ENCODE measurements around the gene LAMC3. TPM values are rescaled to one million over a fixed set of nuclear protein-coding genes. Genes with fewer than 3 reads are reported as not detected.

Gene LAMC3
- total RNA-seq, 4 donors from 2014 or later = 0.06 to 0.50 (median 0.34) TPM; not detected in 1

DNA sequence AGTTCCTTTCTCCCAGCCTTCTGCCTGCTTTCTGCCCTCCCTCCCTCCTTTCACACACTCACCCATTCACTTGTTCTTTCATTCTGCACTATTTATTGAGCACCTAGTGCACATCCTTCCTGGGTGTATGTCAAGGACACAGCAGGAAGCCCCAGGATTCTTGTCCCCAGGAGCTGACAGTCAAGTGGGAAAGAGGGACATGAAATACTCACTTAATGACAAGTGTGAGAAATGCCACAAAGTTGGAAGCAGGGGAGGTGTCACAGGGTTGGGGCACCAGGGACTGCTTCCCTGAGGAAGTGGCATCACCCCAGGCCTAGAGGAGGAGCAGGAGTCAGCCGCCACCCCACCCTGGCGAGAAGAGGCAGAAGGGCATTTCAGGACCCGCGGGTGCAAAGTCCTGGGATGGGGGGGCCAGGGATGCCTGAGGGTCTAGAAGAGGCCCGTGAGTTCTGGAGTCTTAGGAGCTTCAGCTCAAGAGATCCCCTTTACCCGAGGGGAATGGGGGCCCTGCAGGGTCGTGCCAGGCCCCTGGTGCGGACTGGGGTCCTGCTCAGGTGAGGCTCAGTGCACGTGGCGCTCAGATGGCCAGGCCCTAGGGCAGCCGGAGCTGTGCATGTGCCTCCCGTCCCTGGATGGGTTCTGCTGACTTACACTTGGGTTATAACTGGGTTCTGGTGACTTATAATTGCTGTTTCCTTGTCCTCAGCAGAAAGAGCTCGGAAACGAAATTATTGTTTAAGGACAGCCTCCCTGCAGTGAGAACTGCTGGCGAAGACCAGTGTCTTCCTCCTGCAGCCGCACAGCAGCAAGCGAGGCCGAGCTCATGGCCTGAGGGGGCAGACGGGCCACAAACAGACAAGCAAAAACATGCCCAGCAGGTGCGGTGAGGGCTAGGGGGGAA, 16.9 kb upstream of the LAMC3 start:
- Histone ChIP-seq H3K4me3 (no peak overlapping the region), H3K4me1 (peaks cover 0 to 6% (median 2%) of the 10 kb centered on the region in 4 donors), H3K27ac (replicated peaks in 1 of 4) (no peak overlapping the region), H3K27me3 (peaks cover 0 to 66% (median 2%) of the 10 kb centered on the region in 4 donors), H3K36me3 (no peaks in the 10 kb centered on the region), H3K9me3 (no peaks in the 10 kb centered on the region)
- TF ChIP-seq EP300 (IDR thresholded peaks at IDR 0.05) (no peak), POLR2A (IDR thresholded peaks at IDR 0.05; ENCODE audit: low read depth) (no peak), POLR2AphosphoS5 (IDR thresholded peaks at IDR 0.05) (no peak)
- TF ChIP-seq, protein P1, sequence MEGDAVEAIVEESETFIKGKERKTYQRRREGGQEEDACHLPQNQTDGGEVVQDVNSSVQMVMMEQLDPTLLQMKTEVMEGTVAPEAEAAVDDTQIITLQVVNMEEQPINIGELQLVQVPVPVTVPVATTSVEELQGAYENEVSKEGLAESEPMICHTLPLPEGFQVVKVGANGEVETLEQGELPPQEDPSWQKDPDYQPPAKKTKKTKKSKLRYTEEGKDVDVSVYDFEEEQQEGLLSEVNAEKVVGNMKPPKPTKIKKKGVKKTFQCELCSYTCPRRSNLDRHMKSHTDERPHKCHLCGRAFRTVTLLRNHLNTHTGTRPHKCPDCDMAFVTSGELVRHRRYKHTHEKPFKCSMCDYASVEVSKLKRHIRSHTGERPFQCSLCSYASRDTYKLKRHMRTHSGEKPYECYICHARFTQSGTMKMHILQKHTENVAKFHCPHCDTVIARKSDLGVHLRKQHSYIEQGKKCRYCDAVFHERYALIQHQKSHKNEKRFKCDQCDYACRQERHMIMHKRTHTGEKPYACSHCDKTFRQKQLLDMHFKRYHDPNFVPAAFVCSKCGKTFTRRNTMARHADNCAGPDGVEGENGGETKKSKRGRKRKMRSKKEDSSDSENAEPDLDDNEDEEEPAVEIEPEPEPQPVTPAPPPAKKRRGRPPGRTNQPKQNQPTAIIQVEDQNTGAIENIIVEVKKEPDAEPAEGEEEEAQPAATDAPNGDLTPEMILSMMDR (IDR thresholded peaks at IDR 0.05) = no peak
- intact Hi-C loops (cut with DNase I) = no loop called here
- WGBS = 86% methylated on average over 13 of the region's 20 CpGs
- DNase-seq (ENCODE audit: extremely low spot score) = no peak

DNA sequence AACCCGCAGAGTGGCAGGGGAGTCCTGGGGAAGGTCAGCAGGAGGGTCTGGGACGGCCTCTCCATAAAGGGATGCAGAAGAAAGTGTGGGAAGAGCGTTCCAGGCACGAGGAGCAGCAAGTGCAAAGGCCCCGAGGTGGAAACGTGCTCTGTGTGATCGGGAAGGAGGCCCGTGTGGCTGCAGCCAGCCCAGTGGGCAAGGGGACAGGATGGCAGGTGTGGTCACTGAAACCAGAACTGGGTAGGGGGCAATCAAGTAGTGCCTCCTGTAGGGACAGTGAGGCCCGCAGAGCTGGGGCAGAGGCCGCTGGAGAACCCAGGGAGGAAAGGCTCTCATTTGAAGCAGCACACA, 16.3 kb upstream of the LAMC3 start:
- H3K36me3 ChIP-seq = no peaks in the 10 kb centered on the region
- H3K4me3 ChIP-seq = no peak overlapping the region
- H3K27me3 ChIP-seq = peaks cover 0 to 67% (median 2%) of the 10 kb centered on the region in 4 donors
- H3K27ac ChIP-seq (replicated peaks in 1 of 4) = no peak overlapping the region
- H3K9me3 ChIP-seq = no peaks in the 10 kb centered on the region
- 95% methylated on average over 10 of the region's 10 CpGs for WGBS
- TF ChIP-seq, protein P1 (IDR thresholded peaks at IDR 0.05) = no peak
- TF ChIP-seq POLR2AphosphoS5 (IDR thresholded peaks at IDR 0.05) (no peak), EP300 (IDR thresholded peaks at IDR 0.05) (no peak), POLR2A (IDR thresholded peaks at IDR 0.05; ENCODE audit: low read depth) (no peak)
- H3K4me1 ChIP-seq = peaks cover 0 to 6% (median 2%) of the 10 kb centered on the region in 4 donors
- no peak for DNase-seq (ENCODE audit: extremely low spot score)
- intact Hi-C loops (cut with DNase I) = no loop called here

DNA sequence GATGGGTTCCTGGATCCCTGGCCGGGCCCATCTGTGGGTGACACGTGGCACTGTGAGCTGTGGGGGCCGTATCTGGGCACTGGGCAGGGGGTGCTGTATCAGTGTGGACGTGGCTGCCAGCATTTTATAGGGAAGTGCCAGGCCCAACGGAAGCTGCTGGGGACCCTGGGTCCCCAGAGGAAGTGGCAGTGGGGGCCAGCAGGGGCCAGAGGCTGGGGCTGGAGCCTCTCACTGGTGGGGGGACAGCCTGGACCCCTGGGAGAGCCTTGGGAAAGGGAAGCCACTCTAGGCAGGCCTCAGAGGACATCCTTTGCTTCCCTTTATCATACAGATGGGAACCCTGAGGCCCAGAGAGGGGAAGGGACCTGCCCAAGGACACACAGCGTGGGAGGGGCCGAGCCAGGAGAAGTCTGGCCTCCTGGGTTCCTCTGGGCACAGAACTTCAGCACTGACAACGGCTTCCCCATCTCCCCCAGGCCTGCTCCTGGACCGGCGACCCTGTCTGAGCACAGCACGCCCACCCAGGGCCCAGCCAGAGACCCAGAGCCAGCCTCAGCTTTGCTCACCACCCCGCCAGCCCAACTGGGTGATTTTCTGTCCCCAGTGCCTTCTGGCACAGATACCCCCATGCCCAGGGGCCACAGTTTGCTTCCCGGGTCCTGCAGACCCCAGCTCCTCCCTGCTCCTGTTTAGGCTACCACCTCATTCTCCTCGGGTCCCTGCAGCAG, 15.5 kb upstream of the LAMC3 start:
- peaks cover 0 to 10% (median 6%) of the 10 kb centered on the region in 4 donors for H3K4me1 ChIP-seq
- H3K4me3 ChIP-seq = no peak overlapping the region
- DNase-seq (ENCODE audit: extremely low spot score) = no peak
- intact Hi-C loops (cut with DNase I) = no loop called here
- TF ChIP-seq POLR2AphosphoS5 (IDR thresholded peaks at IDR 0.05) = no peak
- TF ChIP-seq POLR2A (IDR thresholded peaks at IDR 0.05; ENCODE audit: low read depth) = no peak
- TF ChIP-seq EP300 (IDR thresholded peaks at IDR 0.05) = no peak
- TF ChIP-seq, protein P1 (IDR thresholded peaks at IDR 0.05) = no peak
- no peak overlapping the region for H3K27ac ChIP-seq (replicated peaks in 1 of 4)
- no peaks in the 10 kb centered on the region for H3K9me3 ChIP-seq
- H3K36me3 ChIP-seq = no peaks in the 10 kb centered on the region
- H3K27me3 ChIP-seq = peaks cover 0 to 67% (median 2%) of the 10 kb centered on the region in 4 donors
- whole genome bisulfite sequencing = 71% methylated on average over 10 of the region's 14 CpGs

DNA sequence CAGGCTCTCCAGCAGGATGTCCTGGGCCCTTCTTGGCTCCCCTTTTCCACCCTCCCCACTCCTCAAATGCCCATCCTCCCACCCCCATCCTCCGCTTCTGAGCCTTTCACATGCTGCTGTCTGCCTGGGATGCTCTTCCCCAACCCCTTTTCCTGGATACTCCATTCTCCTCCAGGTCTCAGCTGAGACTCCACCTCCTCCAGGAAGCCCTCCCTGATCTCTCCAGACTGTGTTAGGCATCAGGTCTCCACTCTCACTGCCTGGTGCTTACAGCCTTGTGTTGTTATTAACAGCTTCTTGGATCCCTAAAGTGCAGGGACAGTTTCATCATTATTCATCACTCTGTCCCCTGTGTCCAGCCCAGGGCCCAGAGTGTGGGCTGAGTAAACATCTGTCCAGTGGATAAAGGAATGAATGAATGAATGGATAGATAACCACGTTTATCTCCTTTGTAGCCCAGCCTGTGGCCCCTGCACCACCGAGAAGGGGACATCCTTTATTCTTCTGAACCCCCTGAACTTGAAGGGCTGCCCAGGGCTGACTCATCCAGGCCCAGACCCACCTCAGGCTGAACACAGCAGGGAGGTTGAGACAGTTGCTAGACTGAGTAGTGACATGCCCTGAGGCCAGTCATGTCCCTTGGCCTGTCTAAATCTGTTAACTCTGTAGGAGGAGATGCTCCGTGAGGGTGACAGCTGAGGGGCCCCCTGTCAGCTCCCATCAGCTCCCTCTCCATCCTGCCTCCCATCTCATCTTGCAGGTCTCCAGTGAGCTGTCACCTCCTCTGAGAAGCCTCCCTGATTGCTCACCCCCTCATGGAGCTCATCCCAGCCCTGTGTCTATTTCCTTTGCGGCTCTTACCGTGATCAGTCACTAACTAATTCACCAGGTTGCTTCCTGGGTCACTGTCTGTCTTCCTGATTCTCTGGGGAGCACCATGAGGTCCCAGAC, 14.6 kb upstream of the LAMC3 start:
- H3K4me1 ChIP-seq = peaks cover 0 to 14% (median 9%) of the 10 kb centered on the region in 4 donors
- 72% methylated on average over 5 of the region's 6 CpGs for WGBS
- no peak overlapping the region for H3K27ac ChIP-seq (replicated peaks in 1 of 4)
- H3K27me3 ChIP-seq = peaks cover 0 to 66% (median 5%) of the 10 kb centered on the region in 4 donors
- TF ChIP-seq POLR2AphosphoS5 (IDR thresholded peaks at IDR 0.05) = no peak
- TF ChIP-seq EP300 (IDR thresholded peaks at IDR 0.05) = no peak
- no peak for TF ChIP-seq POLR2A (IDR thresholded peaks at IDR 0.05; ENCODE audit: low read depth)
- TF ChIP-seq, protein P1 (IDR thresholded peaks at IDR 0.05) = no peak
- intact Hi-C loops (cut with DNase I) = no loop called here
- H3K4me3 ChIP-seq = no peak overlapping the region
- no peaks in the 10 kb centered on the region for H3K36me3 ChIP-seq
- no peaks in the 10 kb centered on the region for H3K9me3 ChIP-seq
- no peak for DNase-seq (ENCODE audit: extremely low spot score)
